Smooth muscle cell (in vitro differentiated cells): ENCODE results near the gene PF4V1. TPM values are rescaled to one million over a fixed set of nuclear protein-coding genes. Genes with fewer than 3 reads are reported as not detected.

Experiments used
- DNase-seq: peaks from one replicate; lab custom pipeline; 2025; ENCODE audit not compliant: unreplicated experiment; lab: John Stamatoyannopoulos, UW
- H2AFZ ChIP-seq: fragments of 200-600 bp; sonication (generic); 2 replicates; pipeline ENCODE4 v1.6.0; 2016; ENCODE audit warnings: antibody characterized with exemption, low read depth, mild to moderate bottlenecking
- H3F3A ChIP-seq: fragments of 200-600 bp; sonication (generic); 2 replicates; pipeline ENCODE4 v1.6.0; 2017; ENCODE audit warnings: antibody characterized with exemption, low read depth
- H3K27ac ChIP-seq: fragments of 200-600 bp; sonication (generic); 2 replicates; pipeline ENCODE4 v1.5.1; 2016; ENCODE audit warnings: low read depth, mild to moderate bottlenecking
- H3K27me3 ChIP-seq: fragments of 200-600 bp; sonication (generic); 2 replicates; pipeline ENCODE4 v1.6.1; 2016; ENCODE audit warnings: low read depth, mild to moderate bottlenecking
- H3K36me3 ChIP-seq: fragments of 200-600 bp; sonication (generic); 2 replicates; pipeline ENCODE4 v1.5.1; 2016; ENCODE audit warnings: low read depth
- H3K4me1 ChIP-seq: fragments of 200-600 bp; sonication (generic); 2 replicates; pipeline ENCODE4 v1.5.1; 2016; ENCODE audit warnings: low read depth
- H3K4me2 ChIP-seq: fragments of 200-600 bp; sonication (generic); 2 replicates; pipeline ENCODE4 v1.6.0; 2016; ENCODE audit warnings: mild to moderate bottlenecking
- H3K4me3 ChIP-seq: fragments of 200-600 bp; sonication (generic); 2 replicates; pipeline ENCODE4 v1.5.1; 2016; ENCODE audit warnings: mild to moderate bottlenecking
- H3K79me2 ChIP-seq: fragments of 200-600 bp; sonication (generic); 2 replicates; pipeline ENCODE4 v1.6.0; 2016; ENCODE audit warnings: low read depth, mild to moderate bottlenecking
- H3K9ac ChIP-seq: fragments of 200-600 bp; sonication (generic); 2 replicates; pipeline ENCODE4 v1.6.0; 2016; ENCODE audit warnings: low read depth
- H3K9me3 ChIP-seq: fragments of 200-600 bp; sonication (generic); replicated peaks from 2 replicates; pipeline ENCODE4 v1.5.1; 2016; ENCODE audit warnings: low read depth
- H4K20me1 ChIP-seq: fragments of 200-600 bp; sonication (generic); 2 replicates; pipeline ENCODE4 v1.6.0; 2016; ENCODE audit warnings: low read depth
- WGBS: methylation state at CpG from one replicate; pipeline ENCODE4 v1.1.7; 2016; ENCODE audit warnings: low lambda C conversion rate; 5-methylcytosine and 5-hydroxymethylcytosine counted together
- polyA plus RNA-seq: library from polyadenylated mRNA; unstranded; fragments of >200 nt; fragmentation: Nextera tagmentation; extraction: Ambion mirVana; gene quantifications from 2 replicates; pipeline ENCODE4 v1.2.1, GENCODE V29; 2016
- total RNA-seq: library from RNA; depleted of rRNA; stranded (reverse); fragments of >200 nt; gene quantifications from 2 replicates; pipeline ENCODE4 v1.2.3, GENCODE V29; 2014
- TF ChIP-seq, protein P1 (sequence below): fragments of 200-600 bp; sonication (generic); IDR thresholded peaks from 2 replicates; pipeline ENCODE4 v1.5.1; 2017; ENCODE audit warnings: borderline replicate concordance, mild to moderate bottlenecking, antibody characterized with exemption; ENCODE audit not compliant: insufficient read depth, poor library complexity, severe bottlenecking

The PF4V1 gene
- total and polyA plus RNA-seq, 2 experiments from 2014 or later: 0.35 TPM; not detected in 1

DNA sequence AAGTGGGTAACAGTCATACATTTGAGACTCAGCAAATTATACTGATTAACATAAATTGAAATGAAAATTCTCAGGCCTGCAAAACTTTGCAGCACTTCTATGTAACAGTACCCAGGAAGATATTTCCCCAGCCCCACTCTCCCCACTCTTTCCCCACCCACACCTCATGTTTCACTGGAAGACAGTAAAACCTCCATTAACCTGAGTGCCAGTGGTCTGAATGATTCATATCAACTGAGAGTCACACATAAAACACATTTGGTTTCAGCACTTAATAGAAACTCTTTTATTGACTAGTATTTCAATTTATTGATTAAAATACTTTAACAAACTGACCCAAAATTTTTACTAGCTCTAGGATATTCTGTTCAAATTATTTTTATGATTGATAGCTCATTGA lies 9.7 kb upstream of the PF4V1 start:
- no peaks in the 10 kb centered on the region for H4K20me1 ChIP-seq
- H3K27me3 ChIP-seq: peaks cover 17% of the 10 kb centered on the region
- H3K79me2 ChIP-seq: no peaks in the 10 kb centered on the region
- TF ChIP-seq, protein P1, sequence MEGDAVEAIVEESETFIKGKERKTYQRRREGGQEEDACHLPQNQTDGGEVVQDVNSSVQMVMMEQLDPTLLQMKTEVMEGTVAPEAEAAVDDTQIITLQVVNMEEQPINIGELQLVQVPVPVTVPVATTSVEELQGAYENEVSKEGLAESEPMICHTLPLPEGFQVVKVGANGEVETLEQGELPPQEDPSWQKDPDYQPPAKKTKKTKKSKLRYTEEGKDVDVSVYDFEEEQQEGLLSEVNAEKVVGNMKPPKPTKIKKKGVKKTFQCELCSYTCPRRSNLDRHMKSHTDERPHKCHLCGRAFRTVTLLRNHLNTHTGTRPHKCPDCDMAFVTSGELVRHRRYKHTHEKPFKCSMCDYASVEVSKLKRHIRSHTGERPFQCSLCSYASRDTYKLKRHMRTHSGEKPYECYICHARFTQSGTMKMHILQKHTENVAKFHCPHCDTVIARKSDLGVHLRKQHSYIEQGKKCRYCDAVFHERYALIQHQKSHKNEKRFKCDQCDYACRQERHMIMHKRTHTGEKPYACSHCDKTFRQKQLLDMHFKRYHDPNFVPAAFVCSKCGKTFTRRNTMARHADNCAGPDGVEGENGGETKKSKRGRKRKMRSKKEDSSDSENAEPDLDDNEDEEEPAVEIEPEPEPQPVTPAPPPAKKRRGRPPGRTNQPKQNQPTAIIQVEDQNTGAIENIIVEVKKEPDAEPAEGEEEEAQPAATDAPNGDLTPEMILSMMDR: no peak
- H3K9me3 ChIP-seq: no peaks in the 10 kb centered on the region
- DNase-seq: no peak
- no peaks in the 10 kb centered on the region for H3F3A ChIP-seq
- H3K36me3 ChIP-seq: no peaks in the 10 kb centered on the region
- no peak overlapping the region for H3K9ac ChIP-seq
- H3K27ac ChIP-seq: no peak overlapping the region
- H3K4me3 ChIP-seq: no peak overlapping the region
- H3K4me2 ChIP-seq: no peak overlapping the region
- H2AFZ ChIP-seq: no peak overlapping the region
- no peaks in the 10 kb centered on the region for H3K4me1 ChIP-seq

DNA sequence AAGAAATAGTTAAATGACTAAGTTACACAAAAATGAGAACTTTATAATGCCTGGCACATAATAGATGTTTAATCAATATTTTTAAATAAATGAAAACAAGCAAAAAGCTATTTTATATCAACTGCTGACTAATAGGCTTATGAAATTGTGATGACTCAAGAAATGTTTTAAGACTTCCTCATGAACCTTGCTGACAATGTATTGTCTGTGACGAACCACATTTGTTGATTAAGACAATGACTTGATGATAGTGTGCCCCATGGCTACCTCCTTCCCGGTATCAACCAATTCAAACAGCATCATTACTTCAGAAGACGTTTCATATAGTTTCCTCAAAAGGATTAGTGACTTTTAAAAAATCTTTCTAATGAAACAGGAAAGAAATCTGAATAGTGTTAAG lies 8.8 kb upstream of the PF4V1 start:
- H3K9ac ChIP-seq: no peak overlapping the region
- no peak overlapping the region for H2AFZ ChIP-seq
- DNase-seq: no peak
- TF ChIP-seq, protein P1: no peak
- H3K4me1 ChIP-seq: no peaks in the 10 kb centered on the region
- no peaks in the 10 kb centered on the region for H3F3A ChIP-seq
- H3K36me3 ChIP-seq: no peaks in the 10 kb centered on the region
- no peak overlapping the region for H3K4me2 ChIP-seq
- H3K27ac ChIP-seq: no peak overlapping the region
- 63% methylated on average over 3 of the region's 3 CpGs for WGBS
- H3K27me3 ChIP-seq: peaks cover 13% of the 10 kb centered on the region
- no peaks in the 10 kb centered on the region for H3K9me3 ChIP-seq
- no peaks in the 10 kb centered on the region for H3K79me2 ChIP-seq
- H3K4me3 ChIP-seq: no peak overlapping the region
- no peaks in the 10 kb centered on the region for H4K20me1 ChIP-seq

DNA sequence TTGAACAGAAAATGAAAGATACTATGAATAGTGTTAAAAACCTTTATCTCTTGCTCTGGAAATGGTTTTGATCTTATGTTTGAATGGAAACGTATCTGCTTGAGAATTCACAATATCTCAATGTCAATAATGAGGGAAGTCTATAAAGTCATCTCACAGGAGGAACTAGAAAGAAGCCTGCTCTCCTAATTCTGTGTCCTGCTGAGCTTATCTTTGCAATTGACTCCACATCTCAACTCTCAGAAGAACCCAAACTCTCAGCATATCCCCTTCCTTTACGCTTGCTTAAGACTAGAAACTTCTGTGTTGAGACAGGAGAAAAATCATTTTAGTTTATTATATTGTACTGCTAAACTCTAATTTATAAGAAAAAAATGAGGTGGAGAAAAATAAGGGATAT lies 8.3 kb upstream of the PF4V1 start:
- Histone ChIP-seq H2AFZ (no peak overlapping the region), H3K79me2 (no peaks in the 10 kb centered on the region), H3K27me3 (peaks cover 12% of the 10 kb centered on the region), H4K20me1 (no peaks in the 10 kb centered on the region), H3K27ac (no peak overlapping the region), H3K9me3 (no peaks in the 10 kb centered on the region), H3K36me3 (no peaks in the 10 kb centered on the region), H3K4me2 (no peak overlapping the region), H3K9ac (no peak overlapping the region), H3K4me3 (no peak overlapping the region), H3F3A (no peaks in the 10 kb centered on the region), H3K4me1 (no peaks in the 10 kb centered on the region)
- TF ChIP-seq, protein P1: no peak
- 66% methylated on average over 2 of the region's 2 CpGs for WGBS
- DNase-seq: no peak

DNA sequence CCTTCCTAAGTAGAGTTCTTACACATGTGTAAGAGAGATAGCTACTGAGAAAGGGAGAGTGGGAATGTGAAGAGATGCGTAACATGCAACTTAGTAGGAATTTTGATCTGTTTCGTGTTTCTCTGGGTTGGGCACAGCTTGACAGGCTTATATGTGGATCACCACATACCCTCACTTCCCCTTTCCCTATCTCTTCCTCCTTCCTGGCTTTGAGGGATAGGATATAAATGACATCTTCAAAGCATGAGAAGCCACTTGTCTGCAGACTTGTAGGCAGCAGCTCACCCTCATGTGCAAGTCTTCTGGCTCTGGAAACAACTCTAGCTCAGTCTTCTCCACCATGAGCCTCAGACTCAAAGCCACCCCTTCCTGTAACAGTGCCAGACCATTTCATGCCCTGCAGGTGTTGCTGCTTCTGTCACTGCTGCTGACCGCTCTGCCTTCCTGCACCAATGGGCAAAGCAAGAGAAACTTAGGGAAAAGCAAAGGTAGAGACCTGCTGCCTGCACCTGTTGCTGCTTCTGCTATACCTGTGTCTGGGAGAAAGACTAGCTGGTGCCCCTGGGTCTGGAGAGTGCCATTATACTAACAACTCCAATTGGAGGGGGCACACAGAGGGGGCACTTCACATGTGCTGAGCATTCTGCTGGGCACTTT lies 5.4 kb upstream of the PF4V1 start:
- no peak overlapping the region for H3K4me3 ChIP-seq
- no peak for DNase-seq
- no peak overlapping the region for H3K9ac ChIP-seq
- no peaks in the 10 kb centered on the region for H3K4me1 ChIP-seq
- H3K27ac ChIP-seq: no peak overlapping the region
- H3F3A ChIP-seq: no peaks in the 10 kb centered on the region
- no peak overlapping the region for H2AFZ ChIP-seq
- TF ChIP-seq, protein P1: no peak
- no peaks in the 10 kb centered on the region for H3K36me3 ChIP-seq
- no peaks in the 10 kb centered on the region for H3K79me2 ChIP-seq
- no peak overlapping the region for H3K4me2 ChIP-seq
- no peaks in the 10 kb centered on the region for H3K9me3 ChIP-seq
- no peaks in the 10 kb centered on the region for H4K20me1 ChIP-seq
- WGBS: 81% methylated on average over 3 of the region's 3 CpGs
- peaks cover 22% of the 10 kb centered on the region for H3K27me3 ChIP-seq
